HEK293 (cell line): ENCODE results near the gene KRTAP20-4.

Source experiments
- CTCF ChIA-PET: fragments of 350-600 bp; formaldehyde crosslinking; extraction: SDS; loops from one replicate; lab custom pipeline; 2021; ENCODE audit warnings: antibody characterized with exemption; lab: Yijun Ruan, JAX
- POLR2A ChIA-PET: fragments of 300-600 bp; formaldehyde crosslinking; extraction: SDS; loops from one replicate; lab custom pipeline; 2020; ENCODE audit warnings: antibody characterized with exemption, inconsistent platforms; lab: Yijun Ruan, JAX
- H3K27ac ChIP-seq: fragments of 200-500 bp; sonication (Bioruptor generic); 2 replicates; pipeline ENCODE4 v1.5.1; 2014; ENCODE audit warnings: low read depth, low read length, control low read depth, inconsistent platforms; ENCODE audit errors: extremely low read depth
- H3K36me3 ChIP-seq, 2 experiments: fragments of 200-500 bp in 1 of 2; sonication (Bioruptor generic) in 1 of 2; 1 replicate in 1 of 2; 2 replicates in 1 of 2; pipeline ENCODE4 v1.5.1; 2014 to 2017; ENCODE audit warnings: inconsistent platforms in 2 of 2, low read length in 2 of 2; ENCODE audit not compliant: control insufficient read depth in 2 of 2, insufficient read depth in 1 of 2
- H3K4me1 ChIP-seq: fragments of 200-500 bp; sonication (Bioruptor generic); 2 replicates; pipeline ENCODE4 v1.5.1; 2014; ENCODE audit warnings: mild to moderate bottlenecking, low read length, inconsistent platforms; ENCODE audit not compliant: control insufficient read depth, insufficient read depth
- H3K4me3 ChIP-seq: 2 replicates; pipeline ENCODE4 v1.5.1; 2011; ENCODE audit warnings: low read depth, mild to moderate bottlenecking, control low read depth, low read length, moderate library complexity
- H3K9me3 ChIP-seq: fragments of 200-500 bp; sonication (Bioruptor generic); 2 replicates; pipeline ENCODE4 v1.5.1; 2014; ENCODE audit warnings: low read depth, low read length, inconsistent platforms; ENCODE audit not compliant: control insufficient read depth, insufficient read depth
- ATF2 ChIP-seq: fragments of 450-650 bp; formaldehyde crosslinking; IDR thresholded peaks from 2 replicates; pipeline ENCODE4 v1.5.1; 2016; ENCODE audit warnings: missing biosample characterization, missing genetic modification characterization, low read depth
- EGR2 ChIP-seq: fragments of 450-650 bp; formaldehyde crosslinking; IDR thresholded peaks from 2 replicates; pipeline ENCODE4 v1.5.1; 2016; ENCODE audit warnings: low read depth, missing biosample characterization, missing genetic modification characterization
- ELK4 ChIP-seq: IDR thresholded peaks from 2 replicates; pipeline ENCODE4 v1.6.1; 2011; ENCODE audit warnings: mild to moderate bottlenecking, low read depth, low read length, borderline replicate concordance
- GLI2 ChIP-seq: fragments of 450-650 bp; formaldehyde crosslinking; IDR thresholded peaks from 2 replicates; pipeline ENCODE4; 2017; ENCODE audit warnings: missing biosample characterization, missing genetic modification characterization, low read depth, borderline replicate concordance
- GLI4 ChIP-seq: fragments of 450-650 bp; formaldehyde crosslinking; IDR thresholded peaks from 2 replicates; pipeline ENCODE4 v1.5.1; 2016; ENCODE audit warnings: missing biosample characterization, missing genetic modification characterization
- HIC1 ChIP-seq: fragments of 450-650 bp; formaldehyde crosslinking; IDR thresholded peaks from 2 replicates; pipeline ENCODE4 v1.5.1; 2016; ENCODE audit warnings: missing biosample characterization, missing genetic modification characterization
- ZIC2 ChIP-seq: fragments of 450-650 bp; formaldehyde crosslinking; IDR thresholded peaks from 2 replicates; pipeline ENCODE4 v1.5.1; 2016; ENCODE audit warnings: missing biosample characterization, missing genetic modification characterization
- ZNF146 ChIP-seq: fragments of 450-650 bp; formaldehyde crosslinking; IDR thresholded peaks from 2 replicates; pipeline ENCODE4 v1.5.1; 2016; ENCODE audit warnings: missing biosample characterization, missing genetic modification characterization
- ZNF184 ChIP-seq: fragments of 450-650 bp; IDR thresholded peaks from 2 replicates; pipeline ENCODE4 v1.5.1; 2018; ENCODE audit warnings: missing biosample characterization, mild to moderate bottlenecking, missing genetic modification characterization
- ZNF19 ChIP-seq: fragments of 450-650 bp; formaldehyde crosslinking; IDR thresholded peaks from 2 replicates; pipeline ENCODE4; 2016; ENCODE audit warnings: missing biosample characterization, missing genetic modification characterization, low read depth
- ZNF202 ChIP-seq: fragments of 450-650 bp; formaldehyde crosslinking; IDR thresholded peaks from 2 replicates; pipeline ENCODE4 v1.5.1; 2016; ENCODE audit warnings: missing biosample characterization, missing genetic modification characterization, borderline replicate concordance
- ZNF211 ChIP-seq: fragments of 450-650 bp; formaldehyde crosslinking; IDR thresholded peaks from 2 replicates; pipeline ENCODE4 v1.5.1; 2016; ENCODE audit warnings: low read depth, missing biosample characterization, missing genetic modification characterization
- ZNF23 ChIP-seq: fragments of 450-650 bp; formaldehyde crosslinking; IDR thresholded peaks from 2 replicates; pipeline ENCODE4 v1.5.1; 2016; ENCODE audit warnings: missing biosample characterization, missing genetic modification characterization, borderline replicate concordance
- ZNF302 ChIP-seq: fragments of 450-650 bp; formaldehyde crosslinking; IDR thresholded peaks from 2 replicates; pipeline ENCODE4 v1.5.1; 2016; ENCODE audit warnings: missing biosample characterization, missing genetic modification characterization, low read depth
- ZNF416 ChIP-seq: fragments of 450-650 bp; formaldehyde crosslinking; IDR thresholded peaks from 2 replicates; pipeline ENCODE4 v1.5.1; 2016; ENCODE audit warnings: missing biosample characterization, missing genetic modification characterization
- ZNF624 ChIP-seq: fragments of 450-650 bp; formaldehyde crosslinking; IDR thresholded peaks from 2 replicates; pipeline ENCODE4 v1.5.1; 2017; ENCODE audit warnings: missing biosample characterization, missing genetic modification characterization
- ZSCAN16 ChIP-seq: fragments of 450-650 bp; formaldehyde crosslinking; IDR thresholded peaks from 2 replicates; pipeline ENCODE4 v1.5.1; 2016; ENCODE audit warnings: missing biosample characterization, missing genetic modification characterization
- ZXDB ChIP-seq: fragments of 450-650 bp; formaldehyde crosslinking; IDR thresholded peaks from 2 replicates; pipeline ENCODE4 v1.5.1; 2016; ENCODE audit warnings: missing biosample characterization, missing genetic modification characterization
- TF ChIP-seq, protein P1 (sequence below): fragments of 450-650 bp; formaldehyde crosslinking; IDR thresholded peaks from 2 replicates; pipeline ENCODE4 v1.5.1; 2017; ENCODE audit warnings: missing biosample characterization, mild to moderate bottlenecking, missing genetic modification characterization, moderate library complexity
- TF ChIP-seq, protein P2 (sequence below): fragments of 450-650 bp; formaldehyde crosslinking; IDR thresholded peaks from 2 replicates; pipeline ENCODE4 v1.5.1; 2016; ENCODE audit warnings: missing biosample characterization, missing genetic modification characterization
- TF ChIP-seq, protein P3 (sequence below): fragments of 450-650 bp; formaldehyde crosslinking; conservative IDR thresholded peaks from 2 replicates; pipeline ENCODE4 v1.5.1; 2016; ENCODE audit warnings: low read depth, missing biosample characterization, missing genetic modification characterization

Gene KRTAP20-4

DNA sequence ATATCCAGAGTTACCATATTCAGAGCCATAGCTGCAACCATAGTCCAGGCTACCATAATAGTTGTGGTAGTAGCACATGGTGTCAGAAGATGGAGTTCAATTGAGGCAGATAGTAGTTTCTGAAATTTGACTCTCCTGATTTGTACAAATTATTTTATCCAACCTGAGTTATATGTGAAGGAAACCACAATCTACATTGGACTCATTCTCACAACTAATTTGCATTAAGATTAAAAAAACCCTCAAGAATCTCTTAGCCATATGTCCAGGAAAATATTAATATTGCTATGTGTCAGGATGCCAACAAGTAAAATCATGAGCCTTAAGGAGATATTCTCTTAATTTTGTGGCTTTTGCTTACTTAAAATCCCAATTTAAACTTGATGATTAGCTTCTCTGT, 30.1 kb upstream of the KRTAP20-4 start, which contains the start of gene KRTAP22-2 (continued):
- no peak for TF ChIP-seq ELK4
- TF ChIP-seq ZNF416 = no peak
- no peak for TF ChIP-seq GLI2
- TF ChIP-seq, protein P1, sequence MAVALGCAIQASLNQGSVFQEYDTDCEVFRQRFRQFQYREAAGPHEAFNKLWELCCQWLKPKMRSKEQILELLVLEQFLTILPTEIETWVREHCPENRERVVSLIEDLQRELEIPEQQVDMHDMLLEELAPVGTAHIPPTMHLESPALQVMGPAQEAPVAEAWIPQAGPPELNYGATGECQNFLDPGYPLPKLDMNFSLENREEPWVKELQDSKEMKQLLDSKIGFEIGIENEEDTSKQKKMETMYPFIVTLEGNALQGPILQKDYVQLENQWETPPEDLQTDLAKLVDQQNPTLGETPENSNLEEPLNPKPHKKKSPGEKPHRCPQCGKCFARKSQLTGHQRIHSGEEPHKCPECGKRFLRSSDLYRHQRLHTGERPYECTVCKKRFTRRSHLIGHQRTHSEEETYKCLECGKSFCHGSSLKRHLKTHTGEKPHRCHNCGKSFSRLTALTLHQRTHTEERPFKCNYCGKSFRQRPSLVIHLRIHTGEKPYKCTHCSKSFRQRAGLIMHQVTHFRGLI (tag by site-specific recombination) = no peak
- TF ChIP-seq GLI4 (tag by site-specific recombination) = no peak

- ChIA-PET POLR2A (no interaction called here), CTCF (no interaction called here)
- no peaks in the 10 kb centered on the region for H3K4me1 ChIP-seq
- TF ChIP-seq ZNF624 (tag by site-specific recombination) = no peak
- TF ChIP-seq EGR2 (tag by site-specific recombination) = no peak
- TF ChIP-seq ATF2 = no peak
- TF ChIP-seq ZXDB (tag by site-specific recombination) = no peak
- TF ChIP-seq ZNF302 = no peak
- no peak for TF ChIP-seq ZNF146
- TF ChIP-seq ZNF211 (tag by site-specific recombination) = no peak
- no peak for TF ChIP-seq ZNF184 (tag by site-specific recombination)
- TF ChIP-seq ZIC2 = no peak
- TF ChIP-seq ZSCAN16 = no peak
- TF ChIP-seq, protein P2, sequence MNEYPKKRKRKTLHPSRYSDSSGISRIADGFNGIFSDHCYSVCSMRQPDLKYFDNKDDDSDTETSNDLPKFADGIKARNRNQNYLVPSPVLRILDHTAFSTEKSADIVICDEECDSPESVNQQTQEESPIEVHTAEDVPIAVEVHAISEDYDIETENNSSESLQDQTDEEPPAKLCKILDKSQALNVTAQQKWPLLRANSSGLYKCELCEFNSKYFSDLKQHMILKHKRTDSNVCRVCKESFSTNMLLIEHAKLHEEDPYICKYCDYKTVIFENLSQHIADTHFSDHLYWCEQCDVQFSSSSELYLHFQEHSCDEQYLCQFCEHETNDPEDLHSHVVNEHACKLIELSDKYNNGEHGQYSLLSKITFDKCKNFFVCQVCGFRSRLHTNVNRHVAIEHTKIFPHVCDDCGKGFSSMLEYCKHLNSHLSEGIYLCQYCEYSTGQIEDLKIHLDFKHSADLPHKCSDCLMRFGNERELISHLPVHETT (tag by site-specific recombination) = no peak
- TF ChIP-seq, protein P3, sequence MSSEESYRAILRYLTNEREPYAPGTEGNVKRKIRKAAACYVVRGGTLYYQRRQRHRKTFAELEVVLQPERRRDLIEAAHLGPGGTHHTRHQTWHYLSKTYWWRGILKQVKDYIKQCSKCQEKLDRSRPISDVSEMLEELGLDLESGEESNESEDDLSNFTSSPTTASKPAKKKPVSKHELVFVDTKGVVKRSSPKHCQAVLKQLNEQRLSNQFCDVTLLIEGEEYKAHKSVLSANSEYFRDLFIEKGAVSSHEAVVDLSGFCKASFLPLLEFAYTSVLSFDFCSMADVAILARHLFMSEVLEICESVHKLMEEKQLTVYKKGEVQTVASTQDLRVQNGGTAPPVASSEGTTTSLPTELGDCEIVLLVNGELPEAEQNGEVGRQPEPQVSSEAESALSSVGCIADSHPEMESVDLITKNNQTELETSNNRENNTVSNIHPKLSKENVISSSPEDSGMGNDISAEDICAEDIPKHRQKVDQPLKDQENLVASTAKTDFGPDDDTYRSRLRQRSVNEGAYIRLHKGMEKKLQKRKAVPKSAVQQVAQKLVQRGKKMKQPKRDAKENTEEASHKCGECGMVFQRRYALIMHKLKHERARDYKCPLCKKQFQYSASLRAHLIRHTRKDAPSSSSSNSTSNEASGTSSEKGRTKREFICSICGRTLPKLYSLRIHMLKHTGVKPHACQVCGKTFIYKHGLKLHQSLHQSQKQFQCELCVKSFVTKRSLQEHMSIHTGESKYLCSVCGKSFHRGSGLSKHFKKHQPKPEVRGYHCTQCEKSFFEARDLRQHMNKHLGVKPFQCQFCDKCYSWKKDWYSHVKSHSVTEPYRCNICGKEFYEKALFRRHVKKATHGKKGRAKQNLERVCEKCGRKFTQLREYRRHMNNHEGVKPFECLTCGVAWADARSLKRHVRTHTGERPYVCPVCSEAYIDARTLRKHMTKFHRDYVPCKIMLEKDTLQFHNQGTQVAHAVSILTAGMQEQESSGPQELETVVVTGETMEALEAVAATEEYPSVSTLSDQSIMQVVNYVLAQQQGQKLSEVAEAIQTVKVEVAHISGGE = no peak
- TF ChIP-seq ZNF19 = no peak
- no peak for TF ChIP-seq HIC1 (tag by site-specific recombination)
- TF ChIP-seq ZNF202 (tag by site-specific recombination) = no peak
- TF ChIP-seq ZNF23 (tag by site-specific recombination) = no peak
- no peaks in the 10 kb centered on the region for H3K36me3 ChIP-seq
- no peaks in the 10 kb centered on the region for H3K9me3 ChIP-seq
- H3K4me3 ChIP-seq = no peak within 1 kb of the TSS
- no peak within 1 kb of the TSS for H3K27ac ChIP-seq
Observed at GRCh38 chr21:30592140-30592539, 28.3 kb upstream of the KRTAP20-4 start, which contains the start of gene KRTAP6-3. Gene KRTAP6-3 (plus strand): TSS chr21:30592440. CDS start chr21:30592446, 6 bp downstream.
